T-helper 2 cell treated with Interferon-gamma antibody and Interleukin-4, amounts not matched to agents 5 μg/mL and 100 μg/mL, for 36 hours (primary cell): ENCODE measurements around the gene MGST3.
"Not testable (repeated sequence)": the region's sequence is repeated elsewhere in the genome, so short reads cannot be mapped to it uniquely, and the experiment has no call there.

Source experiments
- DNase-seq: peaks from one replicate; pipeline ENCODE4 v3.0.0; 2021; ENCODE audit warnings: low spot score
- H3K27ac Mint-ChIP-seq: one replicate; pipeline ENCODE4 v1.8.0; 2021; ENCODE audit warnings: mild to moderate bottlenecking, mixed read lengths
- H3K27me3 Mint-ChIP-seq: one replicate; pipeline ENCODE4 v1.8.0; 2021; ENCODE audit warnings: low read depth, mixed read lengths
- H3K36me3 Mint-ChIP-seq: one replicate; pipeline ENCODE4 v1.8.0; 2021; ENCODE audit warnings: low read depth, mixed read lengths
- H3K4me1 Mint-ChIP-seq: one replicate; pipeline ENCODE4 v1.8.0; 2021; ENCODE audit warnings: low read depth, mixed read lengths
- H3K4me3 Mint-ChIP-seq: one replicate; pipeline ENCODE4 v1.8.0; 2022; ENCODE audit warnings: mild to moderate bottlenecking, moderate library complexity, mixed read lengths
- H3K9me3 Mint-ChIP-seq: one replicate; pipeline ENCODE4 v1.8.0; 2021; ENCODE audit warnings: mixed read lengths

Gene MGST3

GRCh38 chr1:165650981-165651625, 20.1 kb downstream of the MGST3 start:
- no peak overlapping the region for H3K27ac Mint-ChIP-seq
- H3K4me3 Mint-ChIP-seq = no peak overlapping the region
- no peaks in the 10 kb centered on the region for H3K27me3 Mint-ChIP-seq
- H3K4me1 Mint-ChIP-seq = peaks cover 16% of the 10 kb centered on the region
- DNase-seq = no peak
- peaks cover 29% of the 10 kb centered on the region for H3K36me3 Mint-ChIP-seq
- no peaks in the 10 kb centered on the region for H3K9me3 Mint-ChIP-seq

GRCh38 chr1:165658766-165659580, 27.9 kb downstream of the MGST3 start:
- not testable (repeated sequence) for H3K4me1 Mint-ChIP-seq, H3K4me3 Mint-ChIP-seq, H3K27ac Mint-ChIP-seq, H3K9me3 Mint-ChIP-seq, H3K27me3 Mint-ChIP-seq, DNase-seq
- peaks cover 38% of the 10 kb centered on the region for H3K36me3 Mint-ChIP-seq

GRCh38 chr1:165659581-165659895, 28.5 kb downstream of the MGST3 start:
- H3K4me3 Mint-ChIP-seq = no peak overlapping the region
- no peak for DNase-seq
- peaks cover 38% of the 10 kb centered on the region for H3K36me3 Mint-ChIP-seq
- H3K27ac Mint-ChIP-seq = no peak overlapping the region
- no peaks in the 10 kb centered on the region for H3K27me3 Mint-ChIP-seq
- H3K9me3 Mint-ChIP-seq = no peaks in the 10 kb centered on the region
- H3K4me1 Mint-ChIP-seq = no peaks in the 10 kb centered on the region

GRCh38 chr1:165661703-165662102, 30.7 kb downstream of the MGST3 start:
- H3K4me1 Mint-ChIP-seq = peaks cover 13% of the 10 kb centered on the region
- H3K9me3 Mint-ChIP-seq = no peaks in the 10 kb centered on the region
- H3K27me3 Mint-ChIP-seq = no peaks in the 10 kb centered on the region
- no peak overlapping the region for H3K27ac Mint-ChIP-seq
- no peak overlapping the region for H3K4me3 Mint-ChIP-seq
- DNase-seq = no peak
- peaks cover 55% of the 10 kb centered on the region for H3K36me3 Mint-ChIP-seq

GRCh38 chr1:165662186-165662585, 31.2 kb downstream of the MGST3 start:
- no peaks in the 10 kb centered on the region for H3K27me3 Mint-ChIP-seq
- no peaks in the 10 kb centered on the region for H3K9me3 Mint-ChIP-seq
- peaks cover 13% of the 10 kb centered on the region for H3K4me1 Mint-ChIP-seq
- H3K27ac Mint-ChIP-seq = no peak overlapping the region
- peaks cover 58% of the 10 kb centered on the region for H3K36me3 Mint-ChIP-seq
- H3K4me3 Mint-ChIP-seq = no peak overlapping the region
- DNase-seq = no peak

- Mint-ChIP-seq H3K9me3 (no peaks in the 10 kb centered on the region), H3K27ac (no peak overlapping the region), H3K4me3 (no peak overlapping the region), H3K4me1 (peaks cover 19% of the 10 kb centered on the region), H3K27me3 (no peaks in the 10 kb centered on the region), H3K36me3 (peaks cover 78% of the 10 kb centered on the region)
- no peak for DNase-seq
Measured at GRCh38 chr1:165666152-165666825, 35.3 kb downstream of the MGST3 start.

GRCh38 chr1:165668184-165668583, 37.1 kb downstream of the MGST3 start:
- H3K4me1 Mint-ChIP-seq = peaks cover 19% of the 10 kb centered on the region
- no peak overlapping the region for H3K4me3 Mint-ChIP-seq
- H3K27me3 Mint-ChIP-seq = no peaks in the 10 kb centered on the region
- H3K27ac Mint-ChIP-seq = no peak overlapping the region
- no peaks in the 10 kb centered on the region for H3K9me3 Mint-ChIP-seq
- DNase-seq = no peak
- peaks cover 74% of the 10 kb centered on the region for H3K36me3 Mint-ChIP-seq

- peaks cover 65% of the 10 kb centered on the region for H3K36me3 Mint-ChIP-seq
- H3K27ac Mint-ChIP-seq = no peak overlapping the region
- no peaks in the 10 kb centered on the region for H3K9me3 Mint-ChIP-seq
- H3K27me3 Mint-ChIP-seq = no peaks in the 10 kb centered on the region
- no peak for DNase-seq
- no peak overlapping the region for H3K4me3 Mint-ChIP-seq
- peaks cover 14% of the 10 kb centered on the region for H3K4me1 Mint-ChIP-seq
Measured at GRCh38 chr1:165671526-165671925, 40.5 kb downstream of the MGST3 start.

- no peak overlapping the region for H3K4me3 Mint-ChIP-seq
- H3K36me3 Mint-ChIP-seq = peaks cover 64% of the 10 kb centered on the region
Measured at GRCh38 chr1:165674599-165674998, 43.6 kb downstream of the MGST3 start.

GRCh38 chr1:165675794-165676193, 44.8 kb downstream of the MGST3 start:
- H3K4me3 Mint-ChIP-seq = no peak overlapping the region
- H3K27ac Mint-ChIP-seq = no peak overlapping the region
- peaks cover 21% of the 10 kb centered on the region for H3K4me1 Mint-ChIP-seq
- H3K36me3 Mint-ChIP-seq = peaks cover 67% of the 10 kb centered on the region
- no peaks in the 10 kb centered on the region for H3K9me3 Mint-ChIP-seq
- H3K27me3 Mint-ChIP-seq = no peaks in the 10 kb centered on the region
- DNase-seq = no peak

More at GRCh38 chr1:165674599-165674998, 43.6 kb downstream of the MGST3 start:
- H3K4me1 Mint-ChIP-seq = peaks cover 27% of the 10 kb centered on the region
- no peaks in the 10 kb centered on the region for H3K9me3 Mint-ChIP-seq
- no peak for DNase-seq
- H3K27me3 Mint-ChIP-seq = no peaks in the 10 kb centered on the region
- no peak overlapping the region for H3K27ac Mint-ChIP-seq

- Mint-ChIP-seq H3K27ac (peak overlapping the region; percentile 80), H3K36me3 (peaks cover 70% of the 10 kb centered on the region), H3K9me3 (no peaks in the 10 kb centered on the region), H3K27me3 (no peaks in the 10 kb centered on the region), H3K4me3 (peak overlapping the region; percentile 28), H3K4me1 (peaks cover 21% of the 10 kb centered on the region)
- DNase-seq = no peak
Measured at GRCh38 chr1:165678509-165678908, 47.5 kb downstream of the MGST3 start.

- Mint-ChIP-seq H3K36me3 (peaks cover 75% of the 10 kb centered on the region), H3K27ac (peak overlapping the region; percentile 47), H3K9me3 (no peaks in the 10 kb centered on the region), H3K27me3 (no peaks in the 10 kb centered on the region), H3K4me3 (no peak overlapping the region), H3K4me1 (peaks cover 28% of the 10 kb centered on the region)
- no peak for DNase-seq
Measured at GRCh38 chr1:165679282-165680036, 48.4 kb downstream of the MGST3 start.

GRCh38 chr1:165680303-165680702, 49.3 kb downstream of the MGST3 start:
- peaks cover 32% of the 10 kb centered on the region for H3K4me1 Mint-ChIP-seq
- no peak overlapping the region for H3K4me3 Mint-ChIP-seq
- H3K27ac Mint-ChIP-seq = no peak overlapping the region
- no peak for DNase-seq
- no peaks in the 10 kb centered on the region for H3K9me3 Mint-ChIP-seq
- no peaks in the 10 kb centered on the region for H3K27me3 Mint-ChIP-seq
- H3K36me3 Mint-ChIP-seq = peaks cover 81% of the 10 kb centered on the region

- not testable (repeated sequence) for H3K9me3 Mint-ChIP-seq, H3K27me3 Mint-ChIP-seq, H3K4me3 Mint-ChIP-seq, H3K27ac Mint-ChIP-seq, DNase-seq
- peaks cover 32% of the 10 kb centered on the region for H3K4me1 Mint-ChIP-seq
- peaks cover 81% of the 10 kb centered on the region for H3K36me3 Mint-ChIP-seq
Measured at GRCh38 chr1:165680773-165681172, 49.7 kb downstream of the MGST3 start.
